Large intestine (tissue), 3 donors: ENCODE results near the gene VPS16. TPM values are rescaled to one million over a fixed set of nuclear protein-coding genes. Genes with fewer than 3 reads are reported as not detected.

Source experiments
- DNase-seq, 2 donors: peaks; one replicate each; pipeline versions ENCODE4 v3.0.0 to v3.0.0-alpha.2; 2013
- H3K27ac ChIP-seq: one replicate; pipeline ENCODE4 v1.5.1; 2013; ENCODE audit warnings: low read length
- H3K27me3 ChIP-seq: 2 replicates; pipeline ENCODE4 v1.6.1; 2013; ENCODE audit warnings: low read length; ENCODE audit not compliant: control insufficient read depth, insufficient read depth
- H3K36me3 ChIP-seq: 2 replicates; pipeline ENCODE4 v1.6.1; 2013; ENCODE audit warnings: low read length; ENCODE audit not compliant: control insufficient read depth, insufficient read depth
- H3K4me1 ChIP-seq: one replicate; pipeline ENCODE4 v1.6.1; 2013; ENCODE audit warnings: low read length; ENCODE audit not compliant: control insufficient read depth, insufficient read depth
- H3K4me3 ChIP-seq: one replicate; pipeline ENCODE4 v1.5.1; 2013; ENCODE audit warnings: low read length
- H3K9me3 ChIP-seq: one replicate; pipeline ENCODE4 v1.6.1; 2013; ENCODE audit warnings: mild to moderate bottlenecking, low read depth, low read length, moderate library complexity; ENCODE audit not compliant: control insufficient read depth
- WGBS: methylation state at CpG from one replicate; pipeline ENCODE4 v1.1.5; 2013; ENCODE audit warnings: low lambda C conversion rate; ENCODE audit not compliant: insufficient coverage; 5-methylcytosine and 5-hydroxymethylcytosine counted together
- polyA plus RNA-seq: library from polyadenylated mRNA; unstranded; fragments of 120-200 nt; gene quantifications from one replicate; pipeline ENCODE4 v1.2.1, GENCODE V29; 2013

Gene VPS16
- polyA plus RNA-seq, 1 donor, result 33.5 TPM

- peaks cover 4% of the 10 kb centered on the region for H3K27me3 ChIP-seq
- H3K27ac ChIP-seq, result no peak overlapping the region
- H3K36me3 ChIP-seq, result peaks cover 12% of the 10 kb centered on the region
- no peaks in the 10 kb centered on the region for H3K9me3 ChIP-seq
- no peak for DNase-seq
- H3K4me3 ChIP-seq, result no peak overlapping the region
- H3K4me1 ChIP-seq, result no peaks in the 10 kb centered on the region
- 100% methylated on average over 1 of the region's 14 CpGs for WGBS
Measured at GRCh38 chr20:2834401-2835110, 6.0 kb upstream of the VPS16 start.

GRCh38 chr20:2835331-2835796 is 5.2 kb upstream of the VPS16 start:
- DNase-seq, result no peak
- Histone ChIP-seq H3K36me3 (peaks cover 12% of the 10 kb centered on the region), H3K9me3 (peaks cover 3% of the 10 kb centered on the region), H3K27ac (no peak overlapping the region), H3K4me1 (peaks cover 3% of the 10 kb centered on the region), H3K4me3 (no peak overlapping the region), H3K27me3 (no peaks in the 10 kb centered on the region)
- WGBS, result no CpG with 5 or more reads among the region's 6 CpGs

- DNase-seq, result no peak
- Histone ChIP-seq H3K4me3 (no peak overlapping the region), H3K36me3 (peaks cover 12% of the 10 kb centered on the region), H3K27ac (no peak overlapping the region), H3K9me3 (peaks cover 3% of the 10 kb centered on the region), H3K27me3 (no peaks in the 10 kb centered on the region), H3K4me1 (peaks cover 3% of the 10 kb centered on the region)
- no CpG with 5 or more reads among the region's 5 CpGs for WGBS
Measured at GRCh38 chr20:2836035-2836434, 4.5 kb upstream of the VPS16 start.

- no peak overlapping the region for H3K27ac ChIP-seq
- DNase-seq, result no peak
- H3K36me3 ChIP-seq, result peaks cover 12% of the 10 kb centered on the region
- H3K27me3 ChIP-seq, result no peaks in the 10 kb centered on the region
- peaks cover 3% of the 10 kb centered on the region for H3K9me3 ChIP-seq
- H3K4me3 ChIP-seq, result no peak overlapping the region
- peaks cover 11% of the 10 kb centered on the region for H3K4me1 ChIP-seq
- WGBS, result 80% methylated on average over 2 of the region's 6 CpGs
Measured at GRCh38 chr20:2837221-2837960, 3.2 kb upstream of the VPS16 start.

- H3K36me3 ChIP-seq, result peaks cover 12% of the 10 kb centered on the region
- DNase-seq, result no peak
- peaks cover 11% of the 10 kb centered on the region for H3K4me1 ChIP-seq
- WGBS, result no CpG with 5 or more reads among the region's 19 CpGs
- peaks cover 3% of the 10 kb centered on the region for H3K9me3 ChIP-seq
- H3K27me3 ChIP-seq, result no peaks in the 10 kb centered on the region
- no peak overlapping the region for H3K4me3 ChIP-seq
- no peak overlapping the region for H3K27ac ChIP-seq
Measured at GRCh38 chr20:2838170-2838797, 2.3 kb upstream of the VPS16 start.

- peaks cover 12% of the 10 kb centered on the region for H3K36me3 ChIP-seq
- no CpG with 5 or more reads among the region's 15 CpGs for WGBS
- H3K4me3 ChIP-seq, result no peak overlapping the region
- no peak for DNase-seq
- H3K9me3 ChIP-seq, result peaks cover 3% of the 10 kb centered on the region
- H3K4me1 ChIP-seq, result peaks cover 11% of the 10 kb centered on the region
- no peaks in the 10 kb centered on the region for H3K27me3 ChIP-seq
- no peak overlapping the region for H3K27ac ChIP-seq
Measured at GRCh38 chr20:2838847-2839671, 1.5 kb upstream of the VPS16 start.

- peaks cover 12% of the 10 kb centered on the region for H3K36me3 ChIP-seq
- H3K4me1 ChIP-seq, result peaks cover 11% of the 10 kb centered on the region
- H3K9me3 ChIP-seq, result peaks cover 3% of the 10 kb centered on the region
- H3K27ac ChIP-seq, result no peak overlapping the region
- no peak for DNase-seq
- no peaks in the 10 kb centered on the region for H3K27me3 ChIP-seq
- no CpG with 5 or more reads among the region's 21 CpGs for WGBS
- H3K4me3 ChIP-seq, result peak overlapping the region; percentile 90
Measured at GRCh38 chr20:2839732-2840137, 810 bp upstream of the VPS16 start.

- Histone ChIP-seq H3K4me1 (peaks cover 11% of the 10 kb centered on the region), H3K36me3 (peaks cover 10% of the 10 kb centered on the region), H3K9me3 (peaks cover 3% of the 10 kb centered on the region), H3K27me3 (no peaks in the 10 kb centered on the region), H3K27ac (peak overlapping the region; percentile 1), H3K4me3 (peak overlapping the region; percentile 90)
- DNase-seq, result peak; percentile 44 to 67
- 0% methylated on average over 1 of the region's 33 CpGs for WGBS
Measured at GRCh38 chr20:2840967-2841531, 504 bp downstream of the VPS16 start.

GRCh38 chr20:2845607-2846006 is 5.1 kb downstream of the VPS16 start:
- no peaks in the 10 kb centered on the region for H3K36me3 ChIP-seq
- no peak overlapping the region for H3K4me3 ChIP-seq
- WGBS, result 100% methylated on average over 1 of the region's 2 CpGs
- no peak overlapping the region for H3K27ac ChIP-seq
- no peaks in the 10 kb centered on the region for H3K27me3 ChIP-seq
- no peaks in the 10 kb centered on the region for H3K9me3 ChIP-seq
- peaks cover 7% of the 10 kb centered on the region for H3K4me1 ChIP-seq
- DNase-seq, result no peak
